ENCODE measurements around the gene TRPC6. TPM values are rescaled to one million over a fixed set of nuclear protein-coding genes. Genes with fewer than 3 reads are reported as not detected.
A peak's percentile ranks its signal among the peaks of the same experiment; 100 is the strongest.
"Not testable (repeated sequence)": the region's sequence is repeated elsewhere in the genome, so short reads cannot be mapped to it uniquely, and the experiment has no call there.

Gene TRPC6
- total and polyA plus RNA-seq, 2 experiments from 2014 or later, result 0.13 to 4.8 TPM

DNA sequence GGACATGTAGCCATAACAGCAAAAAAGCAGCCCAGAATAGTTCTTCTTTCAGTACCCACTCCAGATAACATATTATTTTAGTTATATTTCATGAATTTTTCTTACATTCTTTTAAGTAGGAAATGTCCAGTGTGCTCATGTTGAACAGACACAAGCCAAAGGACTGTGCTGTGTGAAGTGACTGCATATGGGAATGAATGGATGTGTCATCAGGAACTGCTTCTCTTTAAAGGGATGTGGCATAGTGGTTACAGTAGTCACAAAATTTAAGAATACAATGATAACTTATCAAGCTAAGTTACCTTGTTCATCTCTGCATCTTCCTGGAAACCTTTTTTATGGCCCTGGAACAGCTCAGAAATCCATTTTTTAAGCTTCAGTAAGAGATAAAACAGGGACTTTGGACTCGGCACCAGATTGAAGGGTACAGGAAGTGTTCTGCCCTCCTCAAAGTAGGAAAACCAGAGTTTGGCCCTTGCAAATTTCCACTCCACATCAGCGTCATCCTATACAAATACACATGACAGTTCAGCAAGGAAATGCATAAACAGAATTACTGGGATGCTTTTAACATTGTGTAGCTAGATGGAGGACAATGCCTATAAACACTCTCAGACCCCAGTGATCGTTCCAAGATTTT, 112.8 kb downstream of the TRPC6 start:
- Histone ChIP-seq H3K4me2 (peak overlapping the region; percentile 26), H2AFZ (no peak overlapping the region), H3K4me3 (no peak overlapping the region), H3K27ac (peak overlapping the region; percentile 64), H3K79me2 (no peaks in the 10 kb centered on the region), H3K36me3 (replicated peaks; ENCODE audit: insufficient read depth, low read depth) (no peaks in the 10 kb centered on the region), H3K27me3 (no peaks in the 10 kb centered on the region), H3K4me1 (ENCODE audit: insufficient read depth) (peaks cover 18% of the 10 kb centered on the region), H3K9me2 (replicated peaks; ENCODE audit: insufficient read depth) (no peaks in the 10 kb centered on the region), H4K20me1 (ENCODE audit: insufficient read depth, poor library complexity, severe bottlenecking) (no peaks in the 10 kb centered on the region), H3K9me3 (ENCODE audit: low read depth) (no peaks in the 10 kb centered on the region)
- TF ChIP-seq EZH2 (IDR thresholded peaks at IDR 0.05; ENCODE audit: borderline replicate concordance) (no peak), EZH2phosphoT487 (IDR thresholded peaks at IDR 0.05; ENCODE audit: low read depth, severe bottlenecking, unreplicated experiment) (no peak)
- TF ChIP-seq, protein P1, sequence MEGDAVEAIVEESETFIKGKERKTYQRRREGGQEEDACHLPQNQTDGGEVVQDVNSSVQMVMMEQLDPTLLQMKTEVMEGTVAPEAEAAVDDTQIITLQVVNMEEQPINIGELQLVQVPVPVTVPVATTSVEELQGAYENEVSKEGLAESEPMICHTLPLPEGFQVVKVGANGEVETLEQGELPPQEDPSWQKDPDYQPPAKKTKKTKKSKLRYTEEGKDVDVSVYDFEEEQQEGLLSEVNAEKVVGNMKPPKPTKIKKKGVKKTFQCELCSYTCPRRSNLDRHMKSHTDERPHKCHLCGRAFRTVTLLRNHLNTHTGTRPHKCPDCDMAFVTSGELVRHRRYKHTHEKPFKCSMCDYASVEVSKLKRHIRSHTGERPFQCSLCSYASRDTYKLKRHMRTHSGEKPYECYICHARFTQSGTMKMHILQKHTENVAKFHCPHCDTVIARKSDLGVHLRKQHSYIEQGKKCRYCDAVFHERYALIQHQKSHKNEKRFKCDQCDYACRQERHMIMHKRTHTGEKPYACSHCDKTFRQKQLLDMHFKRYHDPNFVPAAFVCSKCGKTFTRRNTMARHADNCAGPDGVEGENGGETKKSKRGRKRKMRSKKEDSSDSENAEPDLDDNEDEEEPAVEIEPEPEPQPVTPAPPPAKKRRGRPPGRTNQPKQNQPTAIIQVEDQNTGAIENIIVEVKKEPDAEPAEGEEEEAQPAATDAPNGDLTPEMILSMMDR (IDR thresholded peaks at IDR 0.05; ENCODE audit: poor library complexity), result no peak
- WGBS (ENCODE audit: low lambda C conversion rate, missing lambda C conversion rate), result 29% methylated on average over 3 of the region's 3 CpGs
- DNase-seq (ENCODE audit: low spot score), result peak; percentile 64

DNA sequence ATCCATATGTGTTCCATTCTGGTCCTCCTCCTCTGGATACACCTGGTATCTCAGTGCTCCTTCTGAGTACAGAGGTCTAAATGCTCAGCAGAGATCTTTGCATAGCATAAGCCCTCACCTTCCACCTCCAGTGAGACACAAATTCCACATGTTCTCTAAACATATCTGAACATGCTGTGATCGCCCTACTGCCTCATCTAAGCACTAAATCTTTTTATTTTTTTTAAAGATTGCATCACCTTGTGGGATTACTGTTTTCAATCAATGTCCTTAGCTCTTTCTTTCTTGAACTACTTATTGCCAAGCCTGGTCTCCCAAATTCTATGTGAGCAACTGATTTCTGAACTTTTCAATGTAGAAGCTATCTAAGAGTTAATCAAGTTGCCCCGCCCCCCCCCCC, 113.4 kb downstream of the TRPC6 start:
- TF ChIP-seq, protein P1 (IDR thresholded peaks at IDR 0.05; ENCODE audit: poor library complexity), result no peak
- TF ChIP-seq EZH2phosphoT487 (IDR thresholded peaks at IDR 0.05; ENCODE audit: low read depth, severe bottlenecking, unreplicated experiment) (no peak), EZH2 (IDR thresholded peaks at IDR 0.05; ENCODE audit: borderline replicate concordance) (no peak)
- Histone ChIP-seq H2AFZ (no peak overlapping the region), H3K27me3 (no peaks in the 10 kb centered on the region), H4K20me1 (ENCODE audit: insufficient read depth, poor library complexity, severe bottlenecking) (no peaks in the 10 kb centered on the region), H3K79me2 (no peaks in the 10 kb centered on the region), H3K9me2 (replicated peaks; ENCODE audit: insufficient read depth) (no peaks in the 10 kb centered on the region), H3K4me3 (no peak overlapping the region), H3K4me1 (ENCODE audit: insufficient read depth) (peaks cover 18% of the 10 kb centered on the region), H3K36me3 (replicated peaks; ENCODE audit: insufficient read depth, low read depth) (no peaks in the 10 kb centered on the region), H3K27ac (peak overlapping the region; percentile 64), H3K9me3 (ENCODE audit: low read depth) (no peaks in the 10 kb centered on the region), H3K4me2 (peak overlapping the region; percentile 26)
- 33% methylated on average over 2 of the region's 2 CpGs for WGBS (ENCODE audit: low lambda C conversion rate, missing lambda C conversion rate)
- peak; percentile 17 for DNase-seq (ENCODE audit: low spot score)

DNA sequence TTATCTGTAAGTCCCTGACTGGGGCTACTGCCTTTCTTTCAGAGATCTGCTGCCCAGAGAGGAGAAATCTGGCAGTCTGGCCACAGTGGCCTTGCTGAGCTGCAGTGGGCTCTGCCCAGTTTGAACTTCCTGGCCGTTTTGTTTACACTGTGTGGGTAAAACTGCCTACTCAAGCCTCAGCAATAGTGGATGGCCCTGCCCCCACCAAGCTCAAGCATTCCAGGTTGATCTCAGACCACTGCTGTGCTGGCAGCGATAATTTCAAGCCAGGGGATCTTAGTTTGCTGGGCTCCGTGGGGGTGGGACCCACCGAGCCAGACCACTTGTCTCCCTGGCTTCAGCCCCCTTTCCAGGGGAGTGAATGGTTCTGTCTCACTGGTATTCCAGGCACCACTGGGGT, 117.5 kb downstream of the TRPC6 start:
- Histone ChIP-seq H4K20me1 (ENCODE audit: insufficient read depth, poor library complexity, severe bottlenecking) (no peaks in the 10 kb centered on the region), H2AFZ (no peak overlapping the region), H3K4me2 (no peak overlapping the region)

DNA sequence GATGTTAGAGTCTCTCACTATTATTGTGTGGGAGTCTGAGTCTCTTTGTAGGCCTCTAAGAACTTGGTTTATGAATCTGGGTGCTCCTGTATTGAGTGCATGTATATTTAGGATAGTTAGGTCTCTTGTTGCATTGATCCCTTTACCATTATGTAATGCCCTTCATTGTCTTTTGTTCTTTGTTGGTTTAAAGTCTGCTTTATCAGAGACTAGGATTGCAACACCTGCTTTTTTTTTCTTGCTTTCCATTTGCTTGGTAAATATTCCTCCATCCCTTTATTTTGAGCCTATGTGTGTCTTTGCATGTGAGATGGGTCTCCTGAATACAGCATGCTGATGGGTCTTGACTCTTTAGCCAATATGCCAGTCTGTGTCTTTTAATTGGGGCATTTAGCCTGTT, 119.4 kb downstream of the TRPC6 start:
- not testable (repeated sequence) for H3K9me2 ChIP-seq (replicated peaks; ENCODE audit: insufficient read depth); H3K4me1 ChIP-seq (ENCODE audit: insufficient read depth); H3K27ac ChIP-seq; H3K36me3 ChIP-seq (replicated peaks; ENCODE audit: insufficient read depth, low read depth); DNase-seq (ENCODE audit: low spot score); H3K4me2 ChIP-seq; H3K9me3 ChIP-seq (ENCODE audit: low read depth); H3K79me2 ChIP-seq; H2AFZ ChIP-seq; H3K27me3 ChIP-seq; H3K4me3 ChIP-seq; H4K20me1 ChIP-seq (ENCODE audit: insufficient read depth, poor library complexity, severe bottlenecking)

More for the DNA sequence above, 117.5 kb downstream of the TRPC6 start:
- Histone ChIP-seq H3K36me3 (replicated peaks; ENCODE audit: insufficient read depth, low read depth) (no peaks in the 10 kb centered on the region), H3K79me2 (no peaks in the 10 kb centered on the region), H3K4me1 (ENCODE audit: insufficient read depth) (peaks cover 18% of the 10 kb centered on the region), H3K27me3 (no peaks in the 10 kb centered on the region), H3K9me3 (ENCODE audit: low read depth) (no peaks in the 10 kb centered on the region), H3K27ac (no peak overlapping the region), H3K4me3 (no peak overlapping the region), H3K9me2 (replicated peaks; ENCODE audit: insufficient read depth) (no peaks in the 10 kb centered on the region)
- WGBS (ENCODE audit: low lambda C conversion rate, missing lambda C conversion rate), result 31% methylated on average over 4 of the region's 4 CpGs
- peak; percentile 22 for DNase-seq (ENCODE audit: low spot score)
- TF ChIP-seq, protein P1 (IDR thresholded peaks at IDR 0.05; ENCODE audit: poor library complexity), result no peak
- TF ChIP-seq EZH2 (IDR thresholded peaks at IDR 0.05; ENCODE audit: borderline replicate concordance), result no peak
- TF ChIP-seq EZH2phosphoT487 (IDR thresholded peaks at IDR 0.05; ENCODE audit: low read depth, severe bottlenecking, unreplicated experiment), result no peak

All from hepatocyte (in vitro differentiated cells).